HepG2 (cell line): Measurements from ENCODE around the gene SPHK2. TPM values are rescaled to one million over a fixed set of nuclear protein-coding genes. Genes with fewer than 3 reads are reported as not detected.

Experiments used
- CAMTA2 ChIP-seq: sonication (generic); formaldehyde crosslinking; IDR thresholded peaks from 2 replicates; pipeline ENCODE4 v1.4.0; 2020; ENCODE audit warnings: mild to moderate bottlenecking, missing genetic modification reagents, borderline replicate concordance
- CREM ChIP-seq, 2 experiments: sonication (generic) in 1 of 2; formaldehyde crosslinking in 1 of 2; IDR thresholded peaks; 2 replicates each; pipeline versions ENCODE4 v1.4.0 to v1.6.1; 2016 to 2020; ENCODE audit warnings: antibody characterized with exemption in 1 of 2, mild to moderate bottlenecking in 1 of 2, missing genetic modification reagents in 1 of 2
- GABPA ChIP-seq, 2 experiments: IDR thresholded peaks; 2 replicates each; pipeline ENCODE4 v1.6.1; 2011 to 2016; ENCODE audit warnings: low read depth in 2 of 2, low read length in 1 of 2, missing biosample characterization in 1 of 2, missing genetic modification characterization in 1 of 2
- HCFC1 ChIP-seq: fragments of 150-350 bp; IDR thresholded peaks from 2 replicates; pipeline ENCODE4 v1.6.1; 2014; ENCODE audit warnings: low read depth, low read length
- HNRNPK ChIP-seq: fragments of 200-400 bp; formaldehyde crosslinking; IDR thresholded peaks from 2 replicates; pipeline ENCODE4 v1.6.1; 2018; ENCODE audit warnings: low read length, low read depth, moderate library complexity, mild to moderate bottlenecking; ENCODE audit not compliant: poor library complexity, severe bottlenecking
- MYC ChIP-seq: sonication (generic); formaldehyde crosslinking; IDR thresholded peaks from 2 replicates; pipeline ENCODE4 v1.9.0; 2021; ENCODE audit warnings: missing genetic modification reagents, borderline replicate concordance
- PHF8 ChIP-seq: sonication (generic); formaldehyde crosslinking; IDR thresholded peaks from 2 replicates; pipeline ENCODE4 v1.5.0; 2020; ENCODE audit warnings: missing genetic modification reagents
- SMARCE1 ChIP-seq: fragments of 450-650 bp; IDR thresholded peaks from 2 replicates; pipeline ENCODE4 v1.6.1; 2017; ENCODE audit warnings: borderline replicate concordance
- SOX6 ChIP-seq, 2 experiments: fragments of 450-650 bp in 1 of 2; sonication (generic) in 1 of 2; formaldehyde crosslinking in 1 of 2; IDR thresholded peaks; 2 replicates each; pipeline versions ENCODE4 v1.4.0 to v1.6.1; 2017 to 2020; ENCODE audit warnings: antibody characterized with exemption in 1 of 2, mild to moderate bottlenecking in 1 of 2, missing genetic modification reagents in 1 of 2
- SRF ChIP-seq: IDR thresholded peaks from 2 replicates; pipeline ENCODE4 v1.6.1; 2011; ENCODE audit warnings: mild to moderate bottlenecking, low read depth, low read length, moderate library complexity
- XRCC5 ChIP-seq: fragments of 200-400 bp; formaldehyde crosslinking; optimal IDR thresholded peaks from 2 replicates; pipeline ENCODE3; 2017; ENCODE audit warnings: mild to moderate bottlenecking, low read length
- ZNF230 ChIP-seq: sonication (generic); formaldehyde crosslinking; IDR thresholded peaks from 2 replicates; pipeline ENCODE4 v1.4.0; 2020; ENCODE audit warnings: mild to moderate bottlenecking, missing genetic modification reagents
- ZNF292 ChIP-seq: sonication (generic); formaldehyde crosslinking; IDR thresholded peaks from 2 replicates; pipeline ENCODE4 v1.8.1; 2022; ENCODE audit warnings: mild to moderate bottlenecking, low read depth, missing genetic modification reagents, borderline replicate concordance
- ZNF383 ChIP-seq: sonication (generic); formaldehyde crosslinking; IDR thresholded peaks from 2 replicates; pipeline ENCODE4 v1.4.0; 2020; ENCODE audit warnings: missing genetic modification reagents, mild to moderate bottlenecking, borderline replicate concordance
- ZNF460 ChIP-seq: sonication (generic); formaldehyde crosslinking; IDR thresholded peaks from 2 replicates; pipeline ENCODE4 v1.5.1; 2020; ENCODE audit warnings: missing genetic modification reagents, mild to moderate bottlenecking, borderline replicate concordance
- ZNF564 ChIP-seq: sonication (generic); formaldehyde crosslinking; IDR thresholded peaks from 2 replicates; pipeline ENCODE4 v1.8.1; 2023; ENCODE audit warnings: mild to moderate bottlenecking, missing genetic modification reagents
- ZNF629 ChIP-seq: sonication (generic); formaldehyde crosslinking; conservative IDR thresholded peaks from 2 replicates; pipeline ENCODE4 v1.5.0; 2020; ENCODE audit warnings: missing genetic modification reagents
- polyA plus RNA-seq, 8 experiments: library from polyadenylated mRNA; depleted of rRNA in 3 of 8; stranded (reverse) in 7 of 8; unstranded in 1 of 8; fragments of >200 nt; fragmentation: Illumina TruSeq in 4 of 8; extraction: Trizol in 4 of 8; gene quantifications; 2 replicates each; pipeline versions ENCODE4 v1.2.1 to v1.2.3, GENCODE V29; 2011 to 2016; ENCODE audit warnings: low read depth in 4 of 8, missing spikeins in 1 of 8, mixed read lengths in 1 of 8; ENCODE audit not compliant: insufficient read depth in 1 of 8
- total RNA-seq, 5 experiments: library from RNA; depleted of rRNA; stranded (reverse); fragments of >200 nt; fragmentation: Illumina TruSeq; extraction: Trizol; gene quantifications; 2 replicates each; pipeline ENCODE4 v1.2.3, GENCODE V29; 2016; ENCODE audit warnings: low read depth in 1 of 5
- TF ChIP-seq, protein P1 (sequence below): sonication (generic); formaldehyde crosslinking; IDR thresholded peaks from 2 replicates; pipeline ENCODE4 v1.4.0; 2020; ENCODE audit warnings: mild to moderate bottlenecking, missing genetic modification reagents
- TF ChIP-seq, protein P2 (sequence below): sonication (generic); formaldehyde crosslinking; IDR thresholded peaks from 2 replicates; pipeline ENCODE4 v1.8.1; 2022; ENCODE audit warnings: low read depth, mild to moderate bottlenecking, missing genetic modification reagents
- TF ChIP-seq, protein P3 (sequence below): sonication (generic); formaldehyde crosslinking; IDR thresholded peaks from 2 replicates; pipeline ENCODE4 v1.5.0; 2020; ENCODE audit warnings: missing genetic modification reagents

Gene SPHK2
- total and polyA plus RNA-seq, 2 of the 13 experiments (the other 11 are each of a cell fraction or from before 2014, with no cell fraction given): 2.9 to 14.4 TPM

DNA sequence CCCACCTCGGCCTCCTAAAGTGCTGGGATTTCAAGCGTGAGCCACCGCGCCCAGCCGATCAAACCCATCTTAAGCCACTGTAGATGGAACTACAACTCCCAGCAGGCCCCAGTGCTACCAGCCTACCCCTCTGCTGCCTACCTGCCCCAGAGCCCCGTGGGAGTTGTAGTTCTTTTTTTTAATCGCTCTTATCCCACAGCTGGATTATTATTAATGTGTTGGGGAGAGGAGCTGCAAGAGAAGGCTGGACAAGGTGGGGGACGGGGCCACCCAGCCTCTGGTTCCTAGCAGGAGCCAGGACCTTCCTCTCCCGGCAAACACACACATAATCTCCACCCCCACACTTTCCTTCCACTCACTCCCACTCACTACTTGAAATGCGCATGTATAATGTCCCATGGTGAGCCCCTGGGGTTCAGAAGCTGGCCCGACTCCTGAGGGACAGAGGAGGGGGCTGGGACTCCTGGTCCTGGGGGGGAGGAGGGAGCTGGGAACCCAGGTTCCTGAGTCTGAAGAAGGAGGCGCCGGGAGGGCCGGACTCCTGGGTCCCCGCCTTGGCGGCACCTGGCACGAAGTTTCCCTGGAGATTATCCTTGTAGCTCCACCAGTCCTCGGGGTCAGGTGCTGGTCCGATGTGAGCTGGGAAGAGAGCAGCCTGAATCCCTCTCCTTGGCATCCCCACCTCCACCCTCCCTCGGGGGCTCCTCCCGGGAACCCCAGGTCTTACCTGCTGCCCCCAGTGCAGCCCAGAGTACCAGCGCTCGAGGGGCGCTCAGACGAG lies 25.7 kb downstream of the SPHK2 start (continued):
- TF ChIP-seq ZNF230 (CRISPR knock-in tag) (no peak), HCFC1 (peak; percentile 98), ZNF629 (CRISPR knock-in tag) (no peak), ZNF564 (CRISPR knock-in tag) (no peak), ZNF292 (CRISPR knock-in tag) (no peak), PHF8 (no peak), MYC (CRISPR knock-in tag) (no peak), HNRNPK (no peak), CREM (IDR thresholded peaks at IDR 0.05) (peak; percentile 85), CREM (CRISPR knock-in tag; IDR thresholded peaks at IDR 0.05) (no peak), SMARCE1 (no peak), ZNF383 (CRISPR knock-in tag) (no peak), SOX6 (IDR thresholded peaks at IDR 0.05) (no peak), SOX6 (CRISPR knock-in tag; IDR thresholded peaks at IDR 0.05) (no peak), GABPA (IDR thresholded peaks at IDR 0.05; ENCODE audit: low read depth, low read length) (no peak), GABPA (CRISPR knock-in tag; IDR thresholded peaks at IDR 0.05; ENCODE audit: low read depth) (peak; percentile 61), XRCC5 (peak; percentile 23), SRF (no peak), ZNF460 (CRISPR knock-in tag) (no peak), CAMTA2 (no peak)
- TF ChIP-seq, protein P1, sequence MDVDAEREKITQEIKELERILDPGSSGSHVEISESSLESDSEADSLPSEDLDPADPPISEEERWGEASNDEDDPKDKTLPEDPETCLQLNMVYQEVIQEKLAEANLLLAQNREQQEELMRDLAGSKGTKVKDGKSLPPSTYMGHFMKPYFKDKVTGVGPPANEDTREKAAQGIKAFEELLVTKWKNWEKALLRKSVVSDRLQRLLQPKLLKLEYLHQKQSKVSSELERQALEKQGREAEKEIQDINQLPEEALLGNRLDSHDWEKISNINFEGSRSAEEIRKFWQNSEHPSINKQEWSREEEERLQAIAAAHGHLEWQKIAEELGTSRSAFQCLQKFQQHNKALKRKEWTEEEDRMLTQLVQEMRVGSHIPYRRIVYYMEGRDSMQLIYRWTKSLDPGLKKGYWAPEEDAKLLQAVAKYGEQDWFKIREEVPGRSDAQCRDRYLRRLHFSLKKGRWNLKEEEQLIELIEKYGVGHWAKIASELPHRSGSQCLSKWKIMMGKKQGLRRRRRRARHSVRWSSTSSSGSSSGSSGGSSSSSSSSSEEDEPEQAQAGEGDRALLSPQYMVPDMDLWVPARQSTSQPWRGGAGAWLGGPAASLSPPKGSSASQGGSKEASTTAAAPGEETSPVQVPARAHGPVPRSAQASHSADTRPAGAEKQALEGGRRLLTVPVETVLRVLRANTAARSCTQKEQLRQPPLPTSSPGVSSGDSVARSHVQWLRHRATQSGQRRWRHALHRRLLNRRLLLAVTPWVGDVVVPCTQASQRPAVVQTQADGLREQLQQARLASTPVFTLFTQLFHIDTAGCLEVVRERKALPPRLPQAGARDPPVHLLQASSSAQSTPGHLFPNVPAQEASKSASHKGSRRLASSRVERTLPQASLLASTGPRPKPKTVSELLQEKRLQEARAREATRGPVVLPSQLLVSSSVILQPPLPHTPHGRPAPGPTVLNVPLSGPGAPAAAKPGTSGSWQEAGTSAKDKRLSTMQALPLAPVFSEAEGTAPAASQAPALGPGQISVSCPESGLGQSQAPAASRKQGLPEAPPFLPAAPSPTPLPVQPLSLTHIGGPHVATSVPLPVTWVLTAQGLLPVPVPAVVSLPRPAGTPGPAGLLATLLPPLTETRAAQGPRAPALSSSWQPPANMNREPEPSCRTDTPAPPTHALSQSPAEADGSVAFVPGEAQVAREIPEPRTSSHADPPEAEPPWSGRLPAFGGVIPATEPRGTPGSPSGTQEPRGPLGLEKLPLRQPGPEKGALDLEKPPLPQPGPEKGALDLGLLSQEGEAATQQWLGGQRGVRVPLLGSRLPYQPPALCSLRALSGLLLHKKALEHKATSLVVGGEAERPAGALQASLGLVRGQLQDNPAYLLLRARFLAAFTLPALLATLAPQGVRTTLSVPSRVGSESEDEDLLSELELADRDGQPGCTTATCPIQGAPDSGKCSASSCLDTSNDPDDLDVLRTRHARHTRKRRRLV (CRISPR knock-in tag): no peak
- TF ChIP-seq, protein P2, sequence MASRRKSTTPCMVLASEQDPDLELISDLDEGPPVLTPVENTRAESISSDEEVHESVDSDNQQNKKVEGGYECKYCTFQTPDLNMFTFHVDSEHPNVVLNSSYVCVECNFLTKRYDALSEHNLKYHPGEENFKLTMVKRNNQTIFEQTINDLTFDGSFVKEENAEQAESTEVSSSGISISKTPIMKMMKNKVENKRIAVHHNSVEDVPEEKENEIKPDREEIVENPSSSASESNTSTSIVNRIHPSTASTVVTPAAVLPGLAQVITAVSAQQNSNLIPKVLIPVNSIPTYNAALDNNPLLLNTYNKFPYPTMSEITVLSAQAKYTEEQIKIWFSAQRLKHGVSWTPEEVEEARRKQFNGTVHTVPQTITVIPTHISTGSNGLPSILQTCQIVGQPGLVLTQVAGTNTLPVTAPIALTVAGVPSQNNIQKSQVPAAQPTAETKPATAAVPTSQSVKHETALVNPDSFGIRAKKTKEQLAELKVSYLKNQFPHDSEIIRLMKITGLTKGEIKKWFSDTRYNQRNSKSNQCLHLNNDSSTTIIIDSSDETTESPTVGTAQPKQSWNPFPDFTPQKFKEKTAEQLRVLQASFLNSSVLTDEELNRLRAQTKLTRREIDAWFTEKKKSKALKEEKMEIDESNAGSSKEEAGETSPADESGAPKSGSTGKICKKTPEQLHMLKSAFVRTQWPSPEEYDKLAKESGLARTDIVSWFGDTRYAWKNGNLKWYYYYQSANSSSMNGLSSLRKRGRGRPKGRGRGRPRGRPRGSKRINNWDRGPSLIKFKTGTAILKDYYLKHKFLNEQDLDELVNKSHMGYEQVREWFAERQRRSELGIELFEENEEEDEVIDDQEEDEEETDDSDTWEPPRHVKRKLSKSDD (CRISPR knock-in tag): no peak
- TF ChIP-seq, protein P3, sequence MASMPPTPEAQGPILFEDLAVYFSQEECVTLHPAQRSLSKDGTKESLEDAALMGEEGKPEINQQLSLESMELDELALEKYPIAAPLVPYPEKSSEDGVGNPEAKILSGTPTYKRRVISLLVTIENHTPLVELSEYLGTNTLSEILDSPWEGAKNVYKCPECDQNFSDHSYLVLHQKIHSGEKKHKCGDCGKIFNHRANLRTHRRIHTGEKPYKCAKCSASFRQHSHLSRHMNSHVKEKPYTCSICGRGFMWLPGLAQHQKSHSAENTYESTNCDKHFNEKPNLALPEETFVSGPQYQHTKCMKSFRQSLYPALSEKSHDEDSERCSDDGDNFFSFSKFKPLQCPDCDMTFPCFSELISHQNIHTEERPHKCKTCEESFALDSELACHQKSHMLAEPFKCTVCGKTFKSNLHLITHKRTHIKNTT: 0 out of 2 replicates have a peak, but pooled peaks have one; percentile 38
